Retinal pigment epithelial cell (primary cell): ENCODE results near the gene TEAD3.

ENCODE experiments used
- DNase-seq: peaks from one replicate; pipeline ENCODE4 v3.0.0-alpha.2; 2010; ENCODE audit warnings: low read depth
- H3K4me3 ChIP-seq: 2 replicates; pipeline ENCODE4 v1.5.1; 2011; ENCODE audit warnings: mild to moderate bottlenecking, low read length, control low read depth, moderate library complexity
- CTCF ChIP-seq: conservative IDR thresholded peaks from 2 replicates; pipeline ENCODE4 v1.5.1; 2011; ENCODE audit warnings: low read depth, low read length, control low read depth, inconsistent platforms

TEAD3 gene

GRCh38 chr6:35483062-35483461, 13.8 kb downstream of the TEAD3 start:
- no peak for DNase-seq
- no peak overlapping the region for H3K4me3 ChIP-seq
- TF ChIP-seq CTCF, result no peak

- no peak for DNase-seq
- TF ChIP-seq CTCF, result no peak
- no peak overlapping the region for H3K4me3 ChIP-seq
Measured at GRCh38 chr6:35481226-35481625, 15.7 kb downstream of the TEAD3 start.

GRCh38 chr6:35480176-35480575, 16.7 kb downstream of the TEAD3 start:
- DNase-seq, result no peak
- TF ChIP-seq CTCF, result no peak
- H3K4me3 ChIP-seq, result no peak overlapping the region

- H3K4me3 ChIP-seq, result no peak overlapping the region
- no peak for DNase-seq
- no peak for TF ChIP-seq CTCF
Measured at GRCh38 chr6:35478259-35478658, 18.6 kb downstream of the TEAD3 start.

- no peak for TF ChIP-seq CTCF
- DNase-seq, result no peak
Measured at GRCh38 chr6:35477551-35478179, 19.2 kb downstream of the TEAD3 start.

GRCh38 chr6:35477028-35477427, 19.9 kb downstream of the TEAD3 start:
- H3K4me3 ChIP-seq, result no peak overlapping the region
- no peak for DNase-seq
- no peak for TF ChIP-seq CTCF

More at GRCh38 chr6:35477551-35478179, 19.2 kb downstream of the TEAD3 start:
- H3K4me3 ChIP-seq, result no peak overlapping the region

- H3K4me3 ChIP-seq, result no peak overlapping the region
- no peak for TF ChIP-seq CTCF
- DNase-seq, result no peak
Measured at GRCh38 chr6:35476004-35476403, 20.9 kb downstream of the TEAD3 start.
